Mucosa of descending colon (tissue), 3 donors: ENCODE results near the gene ACTBL2. TPM values are rescaled to one million over a fixed set of nuclear protein-coding genes. Genes with fewer than 3 reads are reported as not detected.

ENCODE experiments used
- ATAC-seq: fragments of 200-7000 bp; cut with Tn5 transposase; one replicate; pipeline ENCODE4 v1.9.1; 2020; ENCODE audit warnings: mild to moderate bottlenecking, moderate library complexity
- DNase-seq, 3 donors: peaks; one replicate each; pipeline ENCODE4 v3.0.0-alpha.2; 2020
- H3K36me3 ChIP-seq: fragments of 200-600 bp; one replicate; pipeline ENCODE4 v1.8.0; 2021; ENCODE audit warnings: low read depth, mild to moderate bottlenecking
- H3K4me1 ChIP-seq: fragments of 200-600 bp; one replicate; pipeline ENCODE4 v1.8.0; 2021; ENCODE audit warnings: low read depth, mild to moderate bottlenecking
- H3K4me3 ChIP-seq: fragments of 200-600 bp; one replicate; pipeline ENCODE4 v1.8.0; 2021; ENCODE audit warnings: mild to moderate bottlenecking
- H3K9me3 ChIP-seq: fragments of 200-600 bp; one replicate; pipeline ENCODE4 v1.8.0; 2021; ENCODE audit warnings: mild to moderate bottlenecking
- intact Hi-C, 2 donors: fragments of 100-400 bp; cut with DNase I in 1 of 2; cut with micrococcal nuclease in 1 of 2; formaldehyde crosslinking; loops; one replicate each; pipeline versions ENCODE4 v1.11.0 to v1.11.1; 2022; cut with DNase I, micrococcal nuclease
- total RNA-seq, 3 donors: library from RNA; stranded (reverse); fragmentation: NEBNext Ultra II Directional in 2 of 3; extraction: Animal tissue kit (Norgen Biotek cat#: 25700) in 2 of 3; gene quantifications; one replicate each; pipeline versions ENCODE4 v1.2.1 to v1.2.4, GENCODE V29; 2021 to 2023
- TF ChIP-seq, protein P1 (sequence below): fragments of 200-600 bp; IDR thresholded peaks from one replicate; pipeline ENCODE4 v1.8.0; 2022; ENCODE audit warnings: antibody characterized with exemption, mild to moderate bottlenecking
- donor health status: DM: no; HTN: no; CAD: no; lungs with moderate emphysema.
- donor health status: DM: no; HTN: no; CAD: no.
- donor health status: DM: no; HTN: yes; CAD: no.

ACTBL2 gene
- total RNA-seq, 3 donors from 2014 or later = not detected

DNA sequence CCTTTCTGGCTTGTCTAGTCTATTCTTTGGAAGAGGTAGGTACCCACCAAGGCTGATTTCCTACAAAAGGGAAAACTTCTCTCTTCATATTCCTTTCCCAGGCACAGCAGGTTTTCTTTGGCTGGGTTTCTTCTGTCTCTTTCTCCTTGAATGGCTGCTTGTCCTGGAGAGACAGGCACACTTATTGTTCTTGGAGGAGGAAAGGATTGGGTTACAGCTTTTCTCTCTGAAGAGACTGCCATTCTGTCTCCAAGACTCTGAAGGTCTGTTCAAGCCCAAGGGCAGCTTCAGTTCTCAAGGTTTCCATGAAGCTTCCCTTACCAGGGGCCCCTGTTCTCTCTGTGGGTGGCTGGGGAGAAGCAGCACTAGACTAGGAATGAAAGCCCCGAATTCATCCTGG lies 33.9 kb downstream of the ACTBL2 start:
- TF ChIP-seq, protein P1, sequence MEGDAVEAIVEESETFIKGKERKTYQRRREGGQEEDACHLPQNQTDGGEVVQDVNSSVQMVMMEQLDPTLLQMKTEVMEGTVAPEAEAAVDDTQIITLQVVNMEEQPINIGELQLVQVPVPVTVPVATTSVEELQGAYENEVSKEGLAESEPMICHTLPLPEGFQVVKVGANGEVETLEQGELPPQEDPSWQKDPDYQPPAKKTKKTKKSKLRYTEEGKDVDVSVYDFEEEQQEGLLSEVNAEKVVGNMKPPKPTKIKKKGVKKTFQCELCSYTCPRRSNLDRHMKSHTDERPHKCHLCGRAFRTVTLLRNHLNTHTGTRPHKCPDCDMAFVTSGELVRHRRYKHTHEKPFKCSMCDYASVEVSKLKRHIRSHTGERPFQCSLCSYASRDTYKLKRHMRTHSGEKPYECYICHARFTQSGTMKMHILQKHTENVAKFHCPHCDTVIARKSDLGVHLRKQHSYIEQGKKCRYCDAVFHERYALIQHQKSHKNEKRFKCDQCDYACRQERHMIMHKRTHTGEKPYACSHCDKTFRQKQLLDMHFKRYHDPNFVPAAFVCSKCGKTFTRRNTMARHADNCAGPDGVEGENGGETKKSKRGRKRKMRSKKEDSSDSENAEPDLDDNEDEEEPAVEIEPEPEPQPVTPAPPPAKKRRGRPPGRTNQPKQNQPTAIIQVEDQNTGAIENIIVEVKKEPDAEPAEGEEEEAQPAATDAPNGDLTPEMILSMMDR = no peak
- no peak for DNase-seq
- intact Hi-C loops = no loop called here
- H3K4me1 ChIP-seq = peaks cover 9% of the 10 kb centered on the region
- no peak for ATAC-seq
- no peaks in the 10 kb centered on the region for H3K9me3 ChIP-seq
- no peaks in the 10 kb centered on the region for H3K36me3 ChIP-seq
- no peak overlapping the region for H3K4me3 ChIP-seq

DNA sequence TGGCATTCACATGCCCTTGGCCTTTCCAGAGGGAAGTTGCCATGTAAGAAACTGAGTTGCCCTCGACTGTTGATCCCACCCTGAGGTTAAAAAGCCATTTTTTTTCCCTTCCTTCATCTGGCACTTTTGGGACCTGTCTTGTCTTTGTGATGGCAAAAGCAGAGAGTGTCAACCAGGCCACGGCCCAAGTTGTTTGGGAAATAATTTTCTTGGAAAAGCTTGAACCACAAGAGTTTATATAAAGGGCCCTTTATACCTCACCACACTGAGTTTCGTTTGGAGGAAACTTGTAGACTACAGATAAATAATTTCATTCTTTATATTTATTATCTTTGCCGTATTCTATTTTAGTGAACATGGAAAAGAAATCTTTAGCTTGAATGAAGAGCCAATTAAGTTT lies 34.3 kb downstream of the ACTBL2 start:
- ATAC-seq (no peak), DNase-seq (no peak)
- TF ChIP-seq, protein P1 = no peak
- Histone ChIP-seq H3K4me1 (peaks cover 9% of the 10 kb centered on the region), H3K4me3 (no peak overlapping the region), H3K9me3 (no peaks in the 10 kb centered on the region), H3K36me3 (no peaks in the 10 kb centered on the region)
- intact Hi-C loops = no loop called here

DNA sequence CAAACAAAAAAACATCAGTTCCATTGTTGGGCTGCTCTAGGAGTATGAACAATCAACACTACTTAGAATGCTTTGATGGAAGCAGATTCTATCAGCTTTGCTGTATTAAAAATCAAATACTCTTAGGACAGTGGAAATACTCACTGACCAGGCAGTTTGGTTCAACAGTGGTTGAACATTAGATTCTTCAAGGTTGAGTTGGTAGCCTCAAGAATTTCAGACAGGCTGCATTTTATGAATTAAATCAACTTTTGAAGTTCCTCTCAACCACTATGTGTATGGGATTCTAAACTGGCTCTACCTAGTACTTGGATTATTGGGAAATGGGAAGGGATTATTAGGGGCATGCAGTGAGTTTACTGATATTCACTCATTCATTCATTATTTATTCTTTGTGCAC lies 35.0 kb downstream of the ACTBL2 start:
- ATAC-seq (no peak), DNase-seq (no peak)
- Histone ChIP-seq H3K36me3 (no peaks in the 10 kb centered on the region), H3K9me3 (no peaks in the 10 kb centered on the region), H3K4me3 (no peak overlapping the region), H3K4me1 (peaks cover 9% of the 10 kb centered on the region)
- TF ChIP-seq, protein P1 = no peak
- intact Hi-C loops = no loop called here

DNA sequence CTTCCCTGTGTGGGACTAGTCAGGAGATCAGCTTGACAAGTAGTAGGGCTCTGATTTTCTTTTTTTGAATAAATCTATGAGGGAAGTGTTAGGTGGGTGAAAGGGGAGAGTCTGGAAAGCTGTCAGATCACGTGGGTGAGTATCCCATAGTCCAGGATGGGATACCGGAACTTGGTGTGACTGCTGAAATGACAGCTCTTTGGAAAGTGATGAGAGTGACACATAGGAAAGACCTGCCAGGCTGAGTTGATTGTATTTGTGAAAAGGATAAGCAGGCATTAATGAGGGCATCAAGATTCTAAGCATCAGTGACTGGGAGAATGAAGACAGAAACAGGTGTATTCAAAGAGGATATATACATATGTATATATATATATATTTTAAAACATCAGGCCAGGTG lies 35.6 kb downstream of the ACTBL2 start:
- no peaks in the 10 kb centered on the region for H3K36me3 ChIP-seq
- peaks cover 9% of the 10 kb centered on the region for H3K4me1 ChIP-seq
- ATAC-seq = no peak
- intact Hi-C loops = no loop called here
- TF ChIP-seq, protein P1 = no peak
- no peak overlapping the region for H3K4me3 ChIP-seq
- DNase-seq = no peak
- no peaks in the 10 kb centered on the region for H3K9me3 ChIP-seq

DNA sequence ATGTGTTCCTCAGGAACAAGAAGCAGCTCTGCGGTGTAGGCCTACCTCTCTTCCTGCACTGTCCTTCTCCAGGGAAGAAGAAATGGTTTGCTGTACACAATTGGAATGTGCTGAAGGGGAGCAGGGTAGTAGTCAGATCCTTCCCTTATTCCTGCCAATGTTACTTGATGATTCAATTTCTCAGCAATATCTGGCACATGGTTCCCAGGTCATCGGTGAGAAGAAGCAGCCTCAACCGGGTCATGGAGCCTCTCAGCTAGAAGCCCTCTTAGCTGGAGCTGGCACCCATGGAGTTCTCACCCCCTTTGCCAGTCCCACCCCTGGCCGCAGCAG lies 36.9 kb downstream of the ACTBL2 start:
- ATAC-seq (no peak), DNase-seq (no peak)
- H3K4me1 ChIP-seq = no peaks in the 10 kb centered on the region
- no peak overlapping the region for H3K4me3 ChIP-seq
- H3K36me3 ChIP-seq = no peaks in the 10 kb centered on the region
- H3K9me3 ChIP-seq = no peaks in the 10 kb centered on the region
- TF ChIP-seq, protein P1 = no peak
- intact Hi-C loops = no loop called here

DNA sequence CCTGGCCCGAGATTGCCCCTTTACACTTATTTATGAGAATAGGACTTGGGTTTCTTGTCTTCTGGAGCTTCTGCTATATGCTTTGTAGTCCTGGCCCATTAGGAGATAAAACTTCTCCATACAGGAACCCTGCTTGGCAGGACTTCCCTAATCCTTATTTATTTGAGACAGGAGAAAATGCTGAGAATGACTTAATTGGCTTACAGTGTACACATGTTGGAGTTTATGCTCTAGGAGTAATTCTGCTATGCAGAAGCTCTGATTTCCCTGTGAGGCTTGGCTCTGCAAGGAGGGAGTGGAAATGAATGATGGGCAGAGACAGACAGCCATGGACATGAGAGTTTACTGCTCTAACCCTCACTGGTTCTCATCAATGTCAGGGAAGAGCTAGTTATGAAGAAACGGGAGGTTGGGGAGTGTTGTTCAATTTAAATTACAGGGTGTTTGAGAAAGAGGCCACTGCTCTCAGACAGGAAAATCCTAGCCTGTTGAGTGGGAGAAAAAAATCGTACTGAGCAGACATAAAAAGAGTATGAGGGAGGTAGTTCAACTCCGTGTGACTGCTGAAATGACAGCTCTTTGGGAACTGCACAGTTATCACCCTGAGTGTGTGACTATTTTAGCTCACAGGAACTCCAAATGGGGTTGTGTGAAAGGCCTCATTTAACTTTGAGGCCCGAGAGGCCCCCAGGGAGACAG lies 37.5 kb downstream of the ACTBL2 start:
- H3K4me1 ChIP-seq = no peaks in the 10 kb centered on the region
- no peak overlapping the region for H3K4me3 ChIP-seq
- no peaks in the 10 kb centered on the region for H3K36me3 ChIP-seq
- intact Hi-C loops = no loop called here
- no peaks in the 10 kb centered on the region for H3K9me3 ChIP-seq
- ATAC-seq (no peak), DNase-seq (no peak)
- TF ChIP-seq, protein P1 = no peak
